HEK293T (cell line): ENCODE measurements around the gene SETD1B.

Experiments
- ARNT ChIP-seq: fragments of 450-650 bp; IDR thresholded peaks from 2 replicates; pipeline ENCODE4 v1.6.1; 2017; ENCODE audit warnings: mild to moderate bottlenecking
- BHLHE40 ChIP-seq: fragments of 450-650 bp; IDR thresholded peaks from 2 replicates; pipeline ENCODE4 v1.6.1; 2016; ENCODE audit warnings: mild to moderate bottlenecking, moderate library complexity, borderline replicate concordance
- FOXA1 ChIP-seq: fragments of 450-650 bp; IDR thresholded peaks from 2 replicates; pipeline ENCODE4 v1.6.1; 2016; ENCODE audit warnings: mild to moderate bottlenecking
- FOXM1 ChIP-seq: fragments of 450-650 bp; IDR thresholded peaks from 2 replicates; pipeline ENCODE4 v1.6.1; 2017; ENCODE audit warnings: mild to moderate bottlenecking, borderline replicate concordance
- HDGF ChIP-seq: fragments of 450-650 bp; IDR thresholded peaks from 2 replicates; pipeline ENCODE4 v1.6.1; 2017; ENCODE audit warnings: antibody characterized with exemption, borderline replicate concordance
- L3MBTL2 ChIP-seq: fragments of 450-650 bp; conservative IDR thresholded peaks from 2 replicates; pipeline ENCODE4 v1.6.1; 2016; ENCODE audit warnings: mild to moderate bottlenecking
- SP1 ChIP-seq: fragments of 450-650 bp; IDR thresholded peaks from 2 replicates; pipeline ENCODE4 v1.6.1; 2017

DNA sequence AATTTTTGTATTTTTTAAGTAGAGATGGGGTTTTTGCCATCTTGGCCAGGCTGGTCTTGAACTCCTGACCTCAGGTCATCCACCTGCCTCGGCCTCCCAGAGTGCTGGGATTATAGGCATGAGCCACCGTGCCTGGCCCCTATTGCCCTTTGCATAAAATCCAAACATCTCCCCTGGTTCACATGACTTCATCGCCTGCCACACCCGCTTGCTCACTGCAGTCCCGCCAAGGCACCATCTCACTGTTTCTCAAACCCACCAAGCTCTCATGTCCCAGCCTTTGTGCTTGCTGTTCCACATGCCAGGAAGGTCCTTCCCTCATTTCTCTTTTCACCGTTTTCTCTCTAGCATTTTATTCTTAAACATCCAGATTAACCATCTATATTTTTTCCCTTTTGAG, 20.0 kb upstream of the SETD1B start:
- TF ChIP-seq SP1: no peak
- no peak for TF ChIP-seq HDGF
- no peak for TF ChIP-seq BHLHE40
- no peak for TF ChIP-seq FOXA1
- TF ChIP-seq FOXM1: no peak
- TF ChIP-seq L3MBTL2: no peak
- no peak for TF ChIP-seq ARNT
